ENCODE measurements around the gene SNRPA. TPM values are rescaled to one million over a fixed set of nuclear protein-coding genes. Genes with fewer than 3 reads are reported as not detected.
"Not testable (repeated sequence)": the region's sequence is repeated elsewhere in the genome, so short reads cannot be mapped to it uniquely, and the experiment has no call there.

SNRPA gene
- total RNA-seq, 1 donor from 2014 or later: 112 TPM

GRCh38 chr19:40809358-40810086, 58.5 kb downstream of the SNRPA start:
- Histone ChIP-seq H3K36me3 (no peaks in the 10 kb centered on the region), H4K20me1 (ENCODE audit: low read depth) (peaks cover 56% of the 10 kb centered on the region), H3K27ac (no peak overlapping the region), H3K9ac (no peak overlapping the region), H3K4me2 (peak overlapping the region; percentile 80), H3K9me3 (ENCODE audit: low read depth) (no peaks in the 10 kb centered on the region), H3K4me3 (no peak overlapping the region), H2AFZ (replicated peaks) (no peak overlapping the region), H3F3A (ENCODE audit: low read depth) (peaks cover 44% of the 10 kb centered on the region), H3K79me2 (ENCODE audit: low read depth) (peaks cover 33% of the 10 kb centered on the region), H3K4me1 (peaks cover 29% of the 10 kb centered on the region), H3K27me3 (peaks cover 19% of the 10 kb centered on the region)
- Mint-ChIP-seq H3K4me3 (peak overlapping the region; percentile 91), H3K27me3 (ENCODE audit: insufficient read depth, low read depth) (peaks cover 13% of the 10 kb centered on the region), H3K4me1 (peaks cover 63% of the 10 kb centered on the region), H3K36me3 (peaks cover 11% of the 10 kb centered on the region), H3K9me3 (no peaks in the 10 kb centered on the region), H3K27ac (no peak overlapping the region)
- no peak for TF ChIP-seq EZH2phosphoT487 (IDR thresholded peaks at IDR 0.05)
- TF ChIP-seq EZH2 (IDR thresholded peaks at IDR 0.05): no peak
- no peak for TF ChIP-seq CTCF (IDR thresholded peaks at IDR 0.05)
- DNase-seq (ENCODE audit: low spot score): no peak

- peak overlapping the region; percentile 45 for H3K4me3 ChIP-seq
- no peaks in the 10 kb centered on the region for H3K36me3 ChIP-seq
- H3K27me3 ChIP-seq: peaks cover 19% of the 10 kb centered on the region
- peaks cover 27% of the 10 kb centered on the region for H3K79me2 ChIP-seq (ENCODE audit: low read depth)
- no peak for TF ChIP-seq EZH2 (IDR thresholded peaks at IDR 0.05)
- no peak for TF ChIP-seq CTCF (IDR thresholded peaks at IDR 0.05)
- no peak for TF ChIP-seq EZH2phosphoT487 (IDR thresholded peaks at IDR 0.05)
- peaks cover 15% of the 10 kb centered on the region for H3K27me3 Mint-ChIP-seq (ENCODE audit: insufficient read depth, low read depth)
- H3K4me3 Mint-ChIP-seq: peak overlapping the region; percentile 91
- no peaks in the 10 kb centered on the region for H3K9me3 ChIP-seq (ENCODE audit: low read depth)
- no peak overlapping the region for H3K9ac ChIP-seq
- no peak overlapping the region for H3K27ac ChIP-seq
- H3K4me2 ChIP-seq: peak overlapping the region; percentile 80
- DNase-seq (ENCODE audit: low spot score): no peak
- H4K20me1 ChIP-seq (ENCODE audit: low read depth): peaks cover 50% of the 10 kb centered on the region
- H3K36me3 Mint-ChIP-seq: peaks cover 8% of the 10 kb centered on the region
- H3K4me1 ChIP-seq: peaks cover 29% of the 10 kb centered on the region
- H2AFZ ChIP-seq (replicated peaks): no peak overlapping the region
- H3F3A ChIP-seq (ENCODE audit: low read depth): peaks cover 44% of the 10 kb centered on the region
- H3K27ac Mint-ChIP-seq: no peak overlapping the region
- H3K4me1 Mint-ChIP-seq: peaks cover 61% of the 10 kb centered on the region
- H3K9me3 Mint-ChIP-seq: no peaks in the 10 kb centered on the region
These were observed 59.2 kb downstream of the SNRPA start for GRCh38 chr19:40810160-40810559.

- Histone ChIP-seq H3K79me2 (ENCODE audit: low read depth) (peaks cover 20% of the 10 kb centered on the region), H3K27me3 (peaks cover 19% of the 10 kb centered on the region), H3K4me3 (peak overlapping the region; percentile 45), H3F3A (ENCODE audit: low read depth) (peaks cover 40% of the 10 kb centered on the region), H3K4me2 (peak overlapping the region; percentile 80), H4K20me1 (ENCODE audit: low read depth) (peaks cover 43% of the 10 kb centered on the region), H3K4me1 (peaks cover 28% of the 10 kb centered on the region)
- not testable (repeated sequence) for H3K9me3 ChIP-seq (ENCODE audit: low read depth); H3K36me3 ChIP-seq; H3K27ac ChIP-seq; H2AFZ ChIP-seq (replicated peaks); H3K9me3 Mint-ChIP-seq; H3K36me3 Mint-ChIP-seq; H3K9ac ChIP-seq
- peak overlapping the region; percentile 91 for H3K4me3 Mint-ChIP-seq
- H3K27ac Mint-ChIP-seq: peak overlapping the region; percentile 93
- H3K4me1 Mint-ChIP-seq: peaks cover 59% of the 10 kb centered on the region
- peaks cover 15% of the 10 kb centered on the region for H3K27me3 Mint-ChIP-seq (ENCODE audit: insufficient read depth, low read depth)
- peak; percentile 90 for DNase-seq (ENCODE audit: low spot score)
These were observed 59.8 kb downstream of the SNRPA start for GRCh38 chr19:40810649-40811408.
